Liver (tissue), 3 donors: Measurements from ENCODE around the gene NFIA.

Experiments used
- ATF3 ChIP-seq: IDR thresholded peaks from 2 replicates; pipeline ENCODE4 v1.6.1; 2016; ENCODE audit warnings: antibody characterized with exemption
- JUND ChIP-seq, 2 donors: IDR thresholded peaks; 2 replicates each; pipeline ENCODE4 v1.6.1; 2016; ENCODE audit warnings: antibody characterized with exemption in 2 of 2
- MAX ChIP-seq: IDR thresholded peaks from 2 replicates; pipeline ENCODE4 v1.6.1; 2016; ENCODE audit warnings: antibody characterized with exemption
- RAD21 ChIP-seq, 2 donors: IDR thresholded peaks; 2 replicates each; pipeline ENCODE4 v1.6.1; 2016; ENCODE audit warnings: antibody characterized with exemption in 2 of 2, mild to moderate bottlenecking in 2 of 2
- REST ChIP-seq: IDR thresholded peaks from 2 replicates; pipeline ENCODE4 v1.6.1; 2016; ENCODE audit warnings: antibody characterized with exemption, mild to moderate bottlenecking
- SP1 ChIP-seq: IDR thresholded peaks from 2 replicates; pipeline ENCODE4 v1.6.1; 2018; ENCODE audit warnings: antibody characterized with exemption, mild to moderate bottlenecking
- TAF1 ChIP-seq: conservative IDR thresholded peaks from 2 replicates; pipeline ENCODE4 v1.6.1; 2016; ENCODE audit warnings: antibody characterized with exemption, mild to moderate bottlenecking
- TF ChIP-seq, protein P1 (sequence below): fragments of 150-350 bp; IDR thresholded peaks from 2 replicates; pipeline ENCODE4 v1.5.1; 2017; ENCODE audit warnings: improper control_type of control experiment, low read depth, low read length; ENCODE audit not compliant: missing input control
- donor health status: healthy.
- donor health status: healthy.

DNA sequence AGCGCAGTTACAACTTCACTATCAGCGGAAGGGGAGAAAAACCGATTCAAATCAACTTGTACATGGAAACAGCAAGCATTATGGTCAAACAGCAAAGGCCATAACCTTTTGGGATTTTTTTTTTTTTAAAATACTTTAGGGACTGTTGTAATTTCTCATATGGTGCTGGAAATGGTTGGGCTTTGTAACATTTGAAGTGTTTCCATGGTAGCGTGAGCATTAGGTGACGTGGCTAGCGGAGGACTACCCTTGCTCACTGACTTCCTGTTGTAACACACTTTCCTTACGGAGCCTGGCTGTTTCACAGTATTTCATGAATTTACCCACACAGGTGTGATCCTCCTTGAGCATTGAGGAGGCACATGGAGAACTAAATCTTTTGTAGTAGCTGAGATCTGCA lies 373.0 kb downstream of the NFIA start:
- TF ChIP-seq, protein P1, sequence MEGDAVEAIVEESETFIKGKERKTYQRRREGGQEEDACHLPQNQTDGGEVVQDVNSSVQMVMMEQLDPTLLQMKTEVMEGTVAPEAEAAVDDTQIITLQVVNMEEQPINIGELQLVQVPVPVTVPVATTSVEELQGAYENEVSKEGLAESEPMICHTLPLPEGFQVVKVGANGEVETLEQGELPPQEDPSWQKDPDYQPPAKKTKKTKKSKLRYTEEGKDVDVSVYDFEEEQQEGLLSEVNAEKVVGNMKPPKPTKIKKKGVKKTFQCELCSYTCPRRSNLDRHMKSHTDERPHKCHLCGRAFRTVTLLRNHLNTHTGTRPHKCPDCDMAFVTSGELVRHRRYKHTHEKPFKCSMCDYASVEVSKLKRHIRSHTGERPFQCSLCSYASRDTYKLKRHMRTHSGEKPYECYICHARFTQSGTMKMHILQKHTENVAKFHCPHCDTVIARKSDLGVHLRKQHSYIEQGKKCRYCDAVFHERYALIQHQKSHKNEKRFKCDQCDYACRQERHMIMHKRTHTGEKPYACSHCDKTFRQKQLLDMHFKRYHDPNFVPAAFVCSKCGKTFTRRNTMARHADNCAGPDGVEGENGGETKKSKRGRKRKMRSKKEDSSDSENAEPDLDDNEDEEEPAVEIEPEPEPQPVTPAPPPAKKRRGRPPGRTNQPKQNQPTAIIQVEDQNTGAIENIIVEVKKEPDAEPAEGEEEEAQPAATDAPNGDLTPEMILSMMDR, result no peak
- TF ChIP-seq RAD21 (IDR thresholded peaks at IDR 0.05), result no peak
- TF ChIP-seq ATF3, result no peak
- no peak for TF ChIP-seq SP1
- TF ChIP-seq REST, result no peak
- no peak for TF ChIP-seq MAX
- TF ChIP-seq TAF1, result no peak
- TF ChIP-seq JUND (IDR thresholded peaks at IDR 0.05), result no peak
